DND-41 (cell line): ENCODE results near the gene ITGA2.

Experiments
- ATAC-seq: fragments of 200-7000 bp; cut with Tn5 transposase; 3 replicates; pipeline ENCODE4 v1.9.1; 2021; ENCODE audit warnings: low read depth; ENCODE audit not compliant: insufficient read depth
- DNase-seq: peaks from one replicate; pipeline ENCODE4 v3.0.0-alpha.2; 2020
- H2AFZ ChIP-seq: 2 replicates; pipeline ENCODE4 v1.6.0; 2012; ENCODE audit warnings: low read depth, low read length
- H3K27ac ChIP-seq: 2 replicates; pipeline ENCODE4 v1.5.1; 2012; ENCODE audit warnings: low read length, inconsistent platforms
- H3K27me3 ChIP-seq: fragments of 200-600 bp; sonication (generic); 2 replicates; pipeline ENCODE4 v1.6.0; 2012; ENCODE audit warnings: low read length, mild to moderate bottlenecking, inconsistent platforms; ENCODE audit not compliant: insufficient read depth, poor library complexity
- H3K36me3 ChIP-seq: 2 replicates; pipeline ENCODE4 v1.5.1; 2012; ENCODE audit warnings: low read length, inconsistent platforms; ENCODE audit not compliant: insufficient read depth
- H3K4me1 ChIP-seq: 2 replicates; pipeline ENCODE4 v1.5.1; 2012; ENCODE audit warnings: mild to moderate bottlenecking, low read length; ENCODE audit not compliant: insufficient read depth
- H3K4me2 ChIP-seq: 2 replicates; pipeline ENCODE4 v1.6.0; 2012; ENCODE audit warnings: mild to moderate bottlenecking, moderate library complexity, low read length, inconsistent platforms; ENCODE audit not compliant: insufficient read depth
- H3K4me3 ChIP-seq, 2 experiments: fragments of 200-600 bp in 1 of 2; shearing (Covaris generic) in 1 of 2; 2 replicates each; pipeline ENCODE4 v1.5.1; 2012 to 2016; ENCODE audit warnings: inconsistent platforms in 2 of 2, low read length in 2 of 2, mild to moderate bottlenecking in 2 of 2, low read depth in 1 of 2, moderate library complexity in 1 of 2
- H3K79me2 ChIP-seq: 2 replicates; pipeline ENCODE4 v1.6.0; 2012; ENCODE audit warnings: low read length, inconsistent platforms; ENCODE audit not compliant: insufficient read depth
- H3K9ac ChIP-seq: 2 replicates; pipeline ENCODE4 v1.6.0; 2012; ENCODE audit warnings: low read depth, mild to moderate bottlenecking, inconsistent platforms, low read length, moderate library complexity
- H3K9me3 ChIP-seq: 2 replicates; pipeline ENCODE4 v1.5.1; 2012; ENCODE audit warnings: low read length, moderate library complexity, mild to moderate bottlenecking, inconsistent platforms; ENCODE audit not compliant: insufficient read depth, severe bottlenecking
- H4K20me1 ChIP-seq: 2 replicates; pipeline ENCODE4 v1.6.0; 2012; ENCODE audit warnings: low read length; ENCODE audit not compliant: insufficient read depth
- CTCF ChIP-seq: IDR thresholded peaks from 2 replicates; pipeline ENCODE4 v1.5.1; 2012; ENCODE audit warnings: borderline replicate concordance, low read length, moderate library complexity, mild to moderate bottlenecking; ENCODE audit not compliant: poor library complexity, severe bottlenecking; ENCODE audit errors: extremely low read depth
- EZH2 ChIP-seq: IDR thresholded peaks from 3 replicates; pipeline ENCODE4 v1.6.1; 2012; ENCODE audit warnings: borderline replicate concordance, low read depth, mild to moderate bottlenecking, moderate library complexity, low read length, inconsistent platforms; ENCODE audit not compliant: severe bottlenecking

The ITGA2 gene

GRCh38 chr5:53083927-53084326, 94.8 kb downstream of the ITGA2 start:
- H3K9me3 ChIP-seq: no peaks in the 10 kb centered on the region
- peak overlapping the region; percentile 33 for H3K9ac ChIP-seq
- H3K27me3 ChIP-seq: no peaks in the 10 kb centered on the region
- ATAC-seq: no peak
- H3K79me2 ChIP-seq: no peaks in the 10 kb centered on the region
- H2AFZ ChIP-seq: 0 out of 2 replicates have a peak overlapping the region, but pooled peaks have one; percentile 6
- H3K4me2 ChIP-seq: peak overlapping the region; percentile 53
- H3K4me1 ChIP-seq: peaks cover 69% of the 10 kb centered on the region
- H3K4me3 ChIP-seq: peak overlapping the region in 1 of 2 experiments; percentile 22; a peak in 2 of 4 replicates
- H3K27ac ChIP-seq: peak overlapping the region; percentile 74
- DNase-seq: no peak
- no peaks in the 10 kb centered on the region for H4K20me1 ChIP-seq
- TF ChIP-seq EZH2 (no peak), CTCF (no peak)
- peaks cover 6% of the 10 kb centered on the region; the same call in 1 of the 2 replicates for H3K36me3 ChIP-seq

GRCh38 chr5:53084546-53085255, 95.5 kb downstream of the ITGA2 start:
- Histone ChIP-seq H3K4me2 (peak overlapping the region; percentile 53), H4K20me1 (no peaks in the 10 kb centered on the region), H3K9me3 (no peaks in the 10 kb centered on the region), H3K27me3 (no peaks in the 10 kb centered on the region), H3K4me3 (peak overlapping the region in 1 of 2 experiments; percentile 22; a peak in 2 of 4 replicates), H3K9ac (peak overlapping the region; percentile 33), H2AFZ (peak overlapping the region; percentile 5; the same call in 1 of the 2 replicates), H3K36me3 (peaks cover 6% of the 10 kb centered on the region; the same call in 1 of the 2 replicates), H3K4me1 (peaks cover 77% of the 10 kb centered on the region), H3K79me2 (no peaks in the 10 kb centered on the region), H3K27ac (peak overlapping the region; percentile 74)
- peak; percentile 49 for DNase-seq
- TF ChIP-seq EZH2 (no peak), CTCF (no peak)
- ATAC-seq: peak; percentile 72

- no peaks in the 10 kb centered on the region for H3K27me3 ChIP-seq
- H3K4me3 ChIP-seq: no peak overlapping the region
- H2AFZ ChIP-seq: no peak overlapping the region
- DNase-seq (no peak), ATAC-seq (no peak)
- peaks cover 74% of the 10 kb centered on the region for H3K4me1 ChIP-seq
- H3K4me2 ChIP-seq: no peak overlapping the region
- no peaks in the 10 kb centered on the region for H4K20me1 ChIP-seq
- H3K9me3 ChIP-seq: no peaks in the 10 kb centered on the region
- TF ChIP-seq CTCF (no peak), EZH2 (no peak)
- no peaks in the 10 kb centered on the region for H3K36me3 ChIP-seq
- no peak overlapping the region for H3K9ac ChIP-seq
- H3K79me2 ChIP-seq: no peaks in the 10 kb centered on the region
- H3K27ac ChIP-seq: no peak overlapping the region
Observed at GRCh38 chr5:53087171-53087570, 98.0 kb downstream of the ITGA2 start.
